ENCODE measurements around the gene ADK. TPM values are rescaled to one million over a fixed set of nuclear protein-coding genes. Genes with fewer than 3 reads are reported as not detected.

The ADK gene
- total RNA-seq, 2 experiments from 2014 or later, result 26.4 to 31.1 TPM

DNA sequence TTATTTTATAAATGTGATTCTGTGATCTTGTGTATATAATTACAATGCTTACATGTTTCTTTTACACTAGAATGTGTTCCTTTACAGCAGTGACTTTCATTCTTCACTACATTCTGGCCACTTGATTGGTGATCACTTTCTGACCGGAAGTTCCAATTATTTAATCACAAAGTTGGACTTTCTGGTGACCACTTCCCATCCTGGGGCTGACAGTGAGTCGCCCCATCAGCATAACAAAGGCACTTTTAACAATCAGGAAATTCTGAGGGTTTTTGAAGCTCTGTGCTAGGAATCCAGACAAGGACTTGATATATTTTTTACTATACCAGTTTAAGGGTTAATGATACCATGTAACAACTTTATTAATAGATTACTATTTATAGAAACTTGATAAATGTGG lies 393.1 kb downstream of the ADK start:
- Histone ChIP-seq H3K9me2 (ENCODE audit: insufficient read depth, low read length) (no peaks in the 10 kb centered on the region), H3K79me2 (ENCODE audit: insufficient read depth, low read depth, low read length) (no peaks in the 10 kb centered on the region), H3K9me3 (ENCODE audit: low read length) (no peaks in the 10 kb centered on the region), H4K20me1 (ENCODE audit: insufficient read depth, low read length) (no peaks in the 10 kb centered on the region), H3K4me3 (ENCODE audit: low read depth, low read length, poor library complexity, severe bottlenecking) (no peak overlapping the region), H3K4me1 (ENCODE audit: insufficient read depth, low read length, poor library complexity, severe bottlenecking) (no peaks in the 10 kb centered on the region), H2AFZ (ENCODE audit: low read length) (no peak overlapping the region), H3K4me2 (ENCODE audit: low read length) (no peak overlapping the region), H3K36me3 (ENCODE audit: insufficient read depth, low read length) (no peaks in the 10 kb centered on the region), H3K27ac (ENCODE audit: low read depth, low read length, poor library complexity, severe bottlenecking) (no peak overlapping the region)
- BruUV-seq (replicated peaks), result no TSS peak
- intact Hi-C loops (cut with micrococcal nuclease; ENCODE audit: unreplicated experiment), result no loop called here
- ChIA-PET CTCF (ENCODE audit: unreplicated experiment) (no interaction called here), POLR2A (no interaction called here)
- no peak for TF ChIP-seq EZH2phosphoT487 (IDR thresholded peaks at IDR 0.05; ENCODE audit: borderline replicate concordance, low read depth, low read length)
- TF ChIP-seq, protein P1, sequence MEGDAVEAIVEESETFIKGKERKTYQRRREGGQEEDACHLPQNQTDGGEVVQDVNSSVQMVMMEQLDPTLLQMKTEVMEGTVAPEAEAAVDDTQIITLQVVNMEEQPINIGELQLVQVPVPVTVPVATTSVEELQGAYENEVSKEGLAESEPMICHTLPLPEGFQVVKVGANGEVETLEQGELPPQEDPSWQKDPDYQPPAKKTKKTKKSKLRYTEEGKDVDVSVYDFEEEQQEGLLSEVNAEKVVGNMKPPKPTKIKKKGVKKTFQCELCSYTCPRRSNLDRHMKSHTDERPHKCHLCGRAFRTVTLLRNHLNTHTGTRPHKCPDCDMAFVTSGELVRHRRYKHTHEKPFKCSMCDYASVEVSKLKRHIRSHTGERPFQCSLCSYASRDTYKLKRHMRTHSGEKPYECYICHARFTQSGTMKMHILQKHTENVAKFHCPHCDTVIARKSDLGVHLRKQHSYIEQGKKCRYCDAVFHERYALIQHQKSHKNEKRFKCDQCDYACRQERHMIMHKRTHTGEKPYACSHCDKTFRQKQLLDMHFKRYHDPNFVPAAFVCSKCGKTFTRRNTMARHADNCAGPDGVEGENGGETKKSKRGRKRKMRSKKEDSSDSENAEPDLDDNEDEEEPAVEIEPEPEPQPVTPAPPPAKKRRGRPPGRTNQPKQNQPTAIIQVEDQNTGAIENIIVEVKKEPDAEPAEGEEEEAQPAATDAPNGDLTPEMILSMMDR (conservative IDR thresholded peaks at IDR 0.05; ENCODE audit: low read length), result no peak
- no peak for DNase-seq (ENCODE audit: low spot score)

DNA sequence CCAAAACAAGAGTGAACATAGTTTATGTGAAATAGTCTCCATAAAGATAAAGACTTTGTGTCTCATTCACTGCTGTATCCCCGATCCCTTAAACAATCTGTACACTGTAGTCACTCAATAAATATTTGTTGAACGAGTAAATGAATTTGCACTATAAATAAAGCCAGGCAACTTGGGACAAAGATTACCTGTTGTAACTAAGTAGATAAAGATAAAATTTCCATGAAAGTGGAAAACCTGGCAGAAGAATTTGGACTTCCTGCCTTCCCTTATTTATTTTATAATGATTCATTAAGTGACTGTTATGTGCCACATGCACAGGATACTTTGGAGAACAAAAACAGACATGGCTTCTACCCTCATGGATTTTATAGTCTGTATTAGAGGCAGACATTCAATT lies 397.7 kb downstream of the ADK start:
- Histone ChIP-seq H3K27ac (ENCODE audit: low read depth, low read length, poor library complexity, severe bottlenecking) (no peak overlapping the region), H3K36me3 (ENCODE audit: insufficient read depth, low read length) (no peaks in the 10 kb centered on the region), H3K4me1 (ENCODE audit: insufficient read depth, low read length, poor library complexity, severe bottlenecking) (no peaks in the 10 kb centered on the region), H4K20me1 (ENCODE audit: insufficient read depth, low read length) (no peaks in the 10 kb centered on the region), H3K79me2 (ENCODE audit: insufficient read depth, low read depth, low read length) (no peaks in the 10 kb centered on the region), H2AFZ (ENCODE audit: low read length) (no peak overlapping the region), H3K4me3 (ENCODE audit: low read depth, low read length, poor library complexity, severe bottlenecking) (no peak overlapping the region), H3K9me3 (ENCODE audit: low read length) (no peaks in the 10 kb centered on the region), H3K9me2 (ENCODE audit: insufficient read depth, low read length) (peaks cover 6% of the 10 kb centered on the region; the same call in 1 of the 2 replicates), H3K4me2 (ENCODE audit: low read length) (no peak overlapping the region)
- intact Hi-C loops (cut with micrococcal nuclease; ENCODE audit: unreplicated experiment), result no loop called here
- ChIA-PET CTCF (ENCODE audit: unreplicated experiment) (no interaction called here), POLR2A (no interaction called here)
- no peak for TF ChIP-seq EZH2phosphoT487 (IDR thresholded peaks at IDR 0.05; ENCODE audit: borderline replicate concordance, low read depth, low read length)
- TF ChIP-seq, protein P1 (conservative IDR thresholded peaks at IDR 0.05; ENCODE audit: low read length), result no peak
- DNase-seq (ENCODE audit: low spot score), result no peak
- no TSS peak for BruUV-seq (replicated peaks)

DNA sequence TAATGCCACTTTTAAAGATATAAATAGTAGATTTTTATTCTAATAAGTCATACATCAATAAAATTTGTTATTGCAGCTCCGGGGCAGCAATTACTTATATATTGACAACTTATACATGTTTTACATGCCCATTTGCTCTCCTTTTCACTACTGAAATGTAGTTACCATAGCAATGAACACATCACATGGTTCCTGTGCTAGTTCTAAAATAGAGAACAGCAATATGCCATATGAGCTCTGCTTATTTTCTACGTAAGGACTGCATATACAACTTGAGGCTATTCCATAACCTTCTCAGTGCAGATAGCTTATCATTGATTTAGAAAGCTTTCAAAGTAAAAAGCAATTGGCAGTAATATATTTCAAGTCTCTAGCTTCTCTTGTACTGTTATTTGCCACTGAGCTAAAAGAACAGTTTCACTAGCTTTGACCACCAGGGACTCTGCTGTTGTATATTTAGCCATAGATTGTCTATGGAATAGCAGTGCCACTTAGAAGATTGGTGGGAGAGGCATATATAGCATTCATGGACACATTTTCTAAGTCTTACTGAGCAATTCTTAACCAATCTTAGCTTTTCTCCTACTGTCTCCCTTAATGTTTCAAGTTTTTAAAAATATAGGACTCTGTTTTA lies 405.2 kb downstream of the ADK start:
- Histone ChIP-seq H3K9me2 (ENCODE audit: insufficient read depth, low read length) (peaks cover 5% of the 10 kb centered on the region; the same call in 1 of the 2 replicates), H3K79me2 (ENCODE audit: insufficient read depth, low read depth, low read length) (no peaks in the 10 kb centered on the region), H3K4me3 (ENCODE audit: low read depth, low read length, poor library complexity, severe bottlenecking) (no peak overlapping the region), H3K4me2 (ENCODE audit: low read length) (no peak overlapping the region), H4K20me1 (ENCODE audit: insufficient read depth, low read length) (no peaks in the 10 kb centered on the region), H3K36me3 (ENCODE audit: insufficient read depth, low read length) (no peaks in the 10 kb centered on the region), H3K27ac (ENCODE audit: low read depth, low read length, poor library complexity, severe bottlenecking) (no peak overlapping the region), H2AFZ (ENCODE audit: low read length) (no peak overlapping the region), H3K4me1 (ENCODE audit: insufficient read depth, low read length, poor library complexity, severe bottlenecking) (no peaks in the 10 kb centered on the region), H3K9me3 (ENCODE audit: low read length) (no peaks in the 10 kb centered on the region)
- ChIA-PET CTCF (ENCODE audit: unreplicated experiment) (no interaction called here), POLR2A (interaction anchor here (0.6 kb wide), 1 partner anchor 9 kb away, joined by 3 read pairs; no protein-coding TSS in a partner anchor)
- no peak for TF ChIP-seq EZH2phosphoT487 (IDR thresholded peaks at IDR 0.05; ENCODE audit: borderline replicate concordance, low read depth, low read length)
- no peak for DNase-seq (ENCODE audit: low spot score)
- BruUV-seq (replicated peaks), result no TSS peak
- intact Hi-C loops (cut with micrococcal nuclease; ENCODE audit: unreplicated experiment), result no loop called here

Measured in OCI-LY7 (cell line).